ENCODE data around the gene MYMX.

MYMX gene

GRCh38 chr6:44263354-44264100 lies 46.8 kb downstream of the MYMX start:
- H3K4me3 Mint-ChIP-seq = peak overlapping the region; percentile 92
- H3K36me3 Mint-ChIP-seq (ENCODE audit: low read depth) = peaks cover 7% of the 10 kb centered on the region
- DNase-seq = peak; percentile 42
- no peaks in the 10 kb centered on the region for H3K9me3 Mint-ChIP-seq
- no peak for TF ChIP-seq CTCF (IDR thresholded peaks at IDR 0.05)
- H3K27me3 Mint-ChIP-seq (ENCODE audit: low read depth, poor library complexity) = peaks cover 2% of the 10 kb centered on the region
- no peak overlapping the region for H3K27ac Mint-ChIP-seq
- H3K4me1 Mint-ChIP-seq = peaks cover 63% of the 10 kb centered on the region

DNA sequence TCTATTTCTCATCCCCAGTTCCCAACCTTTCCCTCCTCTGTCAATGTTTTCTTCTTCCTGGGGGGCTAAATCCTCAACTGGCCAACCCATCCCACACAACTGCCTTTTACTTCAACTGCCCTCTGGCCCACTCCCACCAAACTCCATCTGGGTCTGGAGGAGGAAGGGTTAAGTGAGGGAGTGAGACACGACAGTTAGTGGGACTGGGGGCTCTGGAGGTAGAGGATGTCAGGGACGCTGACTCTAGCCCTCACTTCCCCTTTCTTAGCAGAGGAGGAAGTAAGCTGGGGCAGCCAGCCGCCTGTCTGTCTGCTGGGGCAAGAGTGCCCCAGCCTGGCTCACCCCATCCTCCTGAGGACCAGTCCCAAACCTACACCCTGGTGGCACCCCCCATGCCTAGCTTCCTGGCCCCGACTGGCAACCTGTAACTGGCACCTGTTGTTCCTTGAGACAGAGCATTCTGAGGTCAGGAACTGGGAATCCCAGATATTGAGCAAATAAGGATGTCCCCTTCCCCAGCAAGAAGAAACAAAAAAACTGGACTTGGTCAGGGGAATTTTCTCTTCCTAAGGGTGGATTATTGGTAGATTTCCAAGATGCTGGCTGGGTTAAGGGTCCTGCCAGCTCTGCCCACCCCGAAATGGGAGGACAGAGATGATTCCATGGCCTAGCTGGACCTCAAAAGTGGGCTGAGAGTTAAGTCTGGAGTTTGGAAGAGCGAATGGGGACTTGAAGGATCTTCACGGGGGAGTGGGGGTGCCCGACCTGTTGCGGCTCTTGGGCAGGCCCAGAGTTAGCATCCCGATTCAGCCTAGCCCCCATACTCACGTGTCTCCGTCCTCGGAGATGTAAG lies 47.7 kb downstream of the MYMX start:
- Mint-ChIP-seq H3K36me3 (ENCODE audit: low read depth) (no peaks in the 10 kb centered on the region), H3K4me3 (peak overlapping the region; percentile 92), H3K27me3 (ENCODE audit: low read depth, poor library complexity) (peaks cover 5% of the 10 kb centered on the region), H3K9me3 (no peaks in the 10 kb centered on the region), H3K4me1 (peaks cover 69% of the 10 kb centered on the region), H3K27ac (no peak overlapping the region)
- DNase-seq = no peak
- TF ChIP-seq CTCF (IDR thresholded peaks at IDR 0.05) = no peak

DNA sequence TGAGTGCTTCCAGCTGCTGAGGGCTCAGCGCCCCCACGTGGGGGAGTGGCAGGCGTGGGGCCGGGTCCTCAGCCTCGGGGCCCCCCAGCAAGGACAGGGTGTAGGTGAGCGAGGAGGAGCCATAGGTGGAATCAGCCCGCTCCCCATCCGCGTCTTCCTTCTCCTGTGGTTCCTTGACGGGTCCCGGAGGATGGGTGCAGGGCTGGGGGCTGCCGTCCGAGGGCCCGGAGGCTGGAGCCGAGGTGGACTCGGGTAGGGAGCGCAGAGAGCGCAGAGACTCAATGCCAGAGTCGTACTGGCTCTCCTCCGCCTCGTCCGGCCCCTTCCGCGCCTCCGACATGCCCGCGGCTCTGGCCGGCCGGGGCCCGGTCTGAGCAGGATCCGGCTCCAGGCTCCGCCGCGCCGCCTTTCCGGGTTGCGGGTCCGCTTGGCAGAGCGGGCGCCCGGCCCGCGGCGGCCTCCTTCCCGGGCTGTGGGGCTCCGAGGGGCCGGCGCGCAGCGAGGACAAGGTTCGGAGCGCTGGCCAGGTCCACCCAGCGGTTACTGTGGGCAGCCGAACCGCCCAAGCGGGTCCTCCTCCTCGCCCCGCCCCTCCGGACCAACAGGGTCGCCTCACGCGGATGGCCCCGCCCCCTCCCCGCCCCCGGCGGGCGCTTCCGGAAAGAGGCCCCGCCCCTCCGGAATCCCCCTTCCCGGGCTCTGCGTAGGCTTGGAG lies 48.4 kb downstream of the MYMX start, which contains the start of gene NFKBIE:
TSS of gene NFKBIE (minus strand) at position 545 of the 715 bp plus-strand sequence. CDS start at position 340, 205 bp downstream.
- DNase-seq = peak; percentile 98
- H3K9me3 Mint-ChIP-seq = no peaks in the 10 kb centered on the region
- H3K27me3 Mint-ChIP-seq (ENCODE audit: low read depth, poor library complexity) = peaks cover 13% of the 10 kb centered on the region
- H3K27ac Mint-ChIP-seq = no peak within 1 kb of the TSS
- H3K4me1 Mint-ChIP-seq = peaks cover 76% of the 10 kb centered on the region
- peak within 1 kb of the TSS; percentile 92 for H3K4me3 Mint-ChIP-seq
- no peaks in the 10 kb centered on the region for H3K36me3 Mint-ChIP-seq (ENCODE audit: low read depth)
- no peak for TF ChIP-seq CTCF (IDR thresholded peaks at IDR 0.05)

DNA sequence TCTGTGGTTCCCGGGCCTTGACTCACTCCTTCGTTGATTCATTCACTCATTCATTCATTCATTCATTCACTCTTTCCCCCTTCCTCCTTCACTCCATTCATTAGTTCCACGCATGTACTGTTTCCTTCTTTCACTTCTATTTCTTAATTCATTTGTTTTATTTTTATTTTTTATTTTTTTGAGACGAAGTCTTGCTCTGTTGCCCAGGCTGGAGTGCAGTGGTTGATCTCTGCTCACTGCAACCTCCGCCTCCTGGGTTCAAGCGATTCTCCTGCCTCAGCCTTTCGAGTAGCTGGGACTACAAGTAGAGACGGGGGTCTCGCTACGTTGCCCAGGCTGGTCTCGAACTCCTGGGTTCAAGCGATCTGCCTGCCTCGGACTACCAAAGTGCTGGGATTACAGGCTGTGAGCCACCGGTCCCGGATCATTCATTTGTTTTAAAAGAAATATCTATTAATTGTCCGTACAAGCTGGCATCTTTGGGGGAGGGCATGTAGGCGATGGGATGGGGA lies 49.1 kb downstream of the MYMX start:
- TF ChIP-seq CTCF (IDR thresholded peaks at IDR 0.05) = no peak
- Mint-ChIP-seq H3K4me3 (peak overlapping the region; percentile 92), H3K36me3 (ENCODE audit: low read depth) (no peaks in the 10 kb centered on the region), H3K4me1 (peaks cover 76% of the 10 kb centered on the region), H3K27ac (no peak overlapping the region), H3K27me3 (ENCODE audit: low read depth, poor library complexity) (peaks cover 14% of the 10 kb centered on the region), H3K9me3 (no peaks in the 10 kb centered on the region)
- DNase-seq = no peak

GRCh38 chr6:44266347-44266746 lies 49.6 kb downstream of the MYMX start:
- Mint-ChIP-seq H3K27me3 (ENCODE audit: low read depth, poor library complexity) (peaks cover 14% of the 10 kb centered on the region), H3K4me3 (peak overlapping the region; percentile 92), H3K9me3 (no peaks in the 10 kb centered on the region), H3K4me1 (peaks cover 80% of the 10 kb centered on the region), H3K36me3 (ENCODE audit: low read depth) (no peaks in the 10 kb centered on the region), H3K27ac (no peak overlapping the region)
- DNase-seq = no peak
- TF ChIP-seq CTCF (IDR thresholded peaks at IDR 0.05) = no peak
